GM12878 (cell line): ENCODE data around the gene THAP7. TPM values are rescaled to one million over a fixed set of nuclear protein-coding genes. Genes with fewer than 3 reads are reported as not detected.

Experiments used
- ATAC-seq: fragments of 200-7000 bp; cut with Tn5 transposase; 3 replicates; pipeline ENCODE4 v1.9.1; 2020; ENCODE audit warnings: mild to moderate bottlenecking, moderate library complexity
- BruUV-seq: library from RNA; stranded (reverse); fragments of 400-500 nt; replicated peaks from 2 replicates; lab custom pipeline; 2021; lab: Mats Ljungman, UMichigan
- CTCF ChIA-PET: fragments of 300-600 bp; sonication (Branson Sonifier 250); formaldehyde crosslinking; extraction: SDS; loops from one replicate; lab custom pipeline; 2021; ENCODE audit warnings: inconsistent platforms; lab: Yijun Ruan, JAX
- POLR2A ChIA-PET: fragments of 350-600 bp; formaldehyde crosslinking; extraction: SDS; loops from one replicate; lab custom pipeline; 2021; ENCODE audit warnings: inconsistent platforms; lab: Charles Lee
- RAD21 ChIA-PET: fragments of 300-600 bp; sonication (Branson Sonifier 250); formaldehyde crosslinking; loops from one replicate; lab custom pipeline; 2023; ENCODE audit warnings: antibody characterized with exemption; ENCODE audit not compliant: unreplicated experiment; lab: Charles Lee
- SMC1A ChIA-PET: fragments of 300-600 bp; sonication (Branson Sonifier 250); formaldehyde crosslinking; loops from one replicate; lab custom pipeline; 2023; ENCODE audit not compliant: unreplicated experiment, uncharacterized antibody; lab: Charles Lee
- DNase-seq: peaks from one replicate; pipeline ENCODE4 v3.0.0-alpha.2; 2011; ENCODE audit warnings: low read depth, low spot score
- FAIRE-seq: peaks from 3 replicates; lab custom pipeline; 2011; peaks lifted over from hg19 to GRCh38; lab: Jason Lieb, UNC
- H2AFZ ChIP-seq: 2 replicates; pipeline ENCODE4 v1.6.0; 2011; ENCODE audit warnings: low read depth, low read length, control low read depth; ENCODE audit not compliant: control insufficient read depth
- H3K27ac ChIP-seq: 2 replicates; pipeline ENCODE4 v1.5.1; 2011; ENCODE audit warnings: control low read depth; ENCODE audit not compliant: control insufficient read depth, insufficient read depth
- H3K27me3 ChIP-seq, 2 experiments: replicated peaks in 1 of 2; 2 replicates each; pipeline versions ENCODE4 v1.6.0 to v1.6.1; 2011; ENCODE audit warnings: low read length in 1 of 2; ENCODE audit not compliant: control insufficient read depth in 2 of 2, insufficient read depth in 2 of 2
- H3K36me3 ChIP-seq, 2 experiments: 2 replicates each; pipeline ENCODE4 v1.5.1; 2011; ENCODE audit warnings: low read length in 1 of 2; ENCODE audit not compliant: control insufficient read depth in 2 of 2, insufficient read depth in 2 of 2
- H3K4me1 ChIP-seq: 2 replicates; pipeline ENCODE4 v1.6.1; 2011; ENCODE audit warnings: mild to moderate bottlenecking, low read length, moderate library complexity, mixed read lengths; ENCODE audit not compliant: control insufficient read depth, insufficient read depth
- H3K4me2 ChIP-seq: 2 replicates; pipeline ENCODE4 v1.6.0; 2011; ENCODE audit warnings: control low read depth; ENCODE audit not compliant: control insufficient read depth, insufficient read depth
- H3K4me3 ChIP-seq: fragments of 200-600 bp; sonication (generic); 2 replicates; pipeline ENCODE4 v1.5.1; 2016
- H3K79me2 ChIP-seq: 2 replicates; pipeline ENCODE4 v1.6.0; 2011; ENCODE audit warnings: low read length; ENCODE audit not compliant: control insufficient read depth, insufficient read depth
- H3K9ac ChIP-seq: 2 replicates; pipeline ENCODE4 v1.8.0; 2011; ENCODE audit warnings: low read length, control low read depth, mixed read lengths; ENCODE audit not compliant: control insufficient read depth, insufficient read depth
- H3K9me3 ChIP-seq: replicated peaks from 3 replicates; pipeline ENCODE4 v1.5.1; 2011; ENCODE audit warnings: mild to moderate bottlenecking, low read length; ENCODE audit not compliant: control insufficient read depth, insufficient read depth
- H4K20me1 ChIP-seq: 2 replicates; pipeline ENCODE4 v1.6.0; 2011; ENCODE audit not compliant: control insufficient read depth, insufficient read depth
- BCLAF1 ChIP-seq: fragments of 450-650 bp; IDR thresholded peaks from 2 replicates; pipeline ENCODE4 v1.6.1; 2017; ENCODE audit warnings: antibody characterized with exemption, mild to moderate bottlenecking, moderate library complexity
- GATAD2B ChIP-seq: fragments of 450-650 bp; conservative IDR thresholded peaks from 2 replicates; pipeline ENCODE4 v1.6.1; 2017; ENCODE audit warnings: low read depth, mild to moderate bottlenecking, moderate library complexity
- MYC ChIP-seq: IDR thresholded peaks from 2 replicates; pipeline ENCODE4 v1.6.1; 2011; ENCODE audit warnings: mild to moderate bottlenecking, low read length, moderate library complexity, inconsistent platforms; ENCODE audit not compliant: insufficient read depth, insufficient replicate concordance, insufficient read length, severe bottlenecking
- NBN ChIP-seq: fragments of 450-650 bp; IDR thresholded peaks from 2 replicates; pipeline ENCODE4 v1.6.1; 2016
- POLR2A ChIP-seq: IDR thresholded peaks from 2 replicates; pipeline ENCODE4 v1.6.1; 2011; ENCODE audit warnings: low read depth, mild to moderate bottlenecking, low read length
- POLR2AphosphoS2 ChIP-seq: IDR thresholded peaks from 2 replicates; pipeline ENCODE4 v1.6.1; 2011; ENCODE audit warnings: low read depth, mild to moderate bottlenecking, low read length, improper control_type of control experiment, moderate library complexity
- RELB ChIP-seq: fragments of 450-650 bp; IDR thresholded peaks from 2 replicates; pipeline ENCODE4 v1.6.1; 2017; ENCODE audit warnings: low read depth, mild to moderate bottlenecking, moderate library complexity
- SIN3A ChIP-seq: IDR thresholded peaks from 2 replicates; pipeline ENCODE4 v1.6.1; 2012; ENCODE audit warnings: low read depth, low read length, improper control_type of control experiment
- SUZ12 ChIP-seq: fragments of 200-600 bp; sonication (generic); IDR thresholded peaks from one replicate; pipeline ENCODE4 v1.6.1; 2018; ENCODE audit warnings: antibody characterized with exemption, mild to moderate bottlenecking; ENCODE audit not compliant: unreplicated experiment
- USF1 ChIP-seq: IDR thresholded peaks from 2 replicates; pipeline ENCODE4 v1.6.1; 2011; ENCODE audit warnings: borderline replicate concordance, low read depth, mild to moderate bottlenecking, moderate library complexity, mixed read lengths, low read length; ENCODE audit not compliant: insufficient read depth; ENCODE audit errors: extremely low read length
- ZNF622 ChIP-seq: fragments of 450-650 bp; IDR thresholded peaks from 2 replicates; pipeline ENCODE4 v1.6.1; 2017; ENCODE audit warnings: mild to moderate bottlenecking, inconsistent platforms
- ZZZ3 ChIP-seq: IDR thresholded peaks from 2 replicates; pipeline ENCODE4 v1.6.1; 2011; ENCODE audit warnings: low read depth; ENCODE audit not compliant: control insufficient read depth, insufficient read length
- WGBS: methylation state at CpG from one replicate; pipeline ENCODE4 v1.1.6; 2016; ENCODE audit warnings: low lambda C conversion rate; ENCODE audit not compliant: insufficient replicate concordance, insufficient coverage; ENCODE audit errors: missing lambda C conversion rate; 5-methylcytosine and 5-hydroxymethylcytosine counted together
- in situ Hi-C: fragments of 300-500 bp; cut with MboI; formaldehyde crosslinking; loops from 9 replicates; pipeline ENCODE4 v1.14.3; 2018; ENCODE audit warnings: mixed read lengths
- intact Hi-C: fragments of 100-400 bp; cut with micrococcal nuclease; formaldehyde crosslinking; loops from one replicate; pipeline ENCODE4 v1.14.2; 2022; ENCODE audit not compliant: unreplicated experiment
- polyA plus RNA-seq, 11 experiments: library from polyadenylated mRNA; depleted of rRNA in 4 of 11; unstranded in 6 of 11; stranded (reverse) in 5 of 11; fragments of >200 nt; fragmentation: Nextera tagmentation in 4 of 11; fragmentation: Illumina TruSeq in 1 of 11; extraction: Ambion mirVana in 4 of 11; extraction: Trizol in 1 of 11; gene quantifications; 1 replicate in 1 of 11; 2 replicates in 10 of 11; pipeline versions ENCODE4 v1.2.1 to v1.2.3, GENCODE V29; 2011 to 2016; ENCODE audit warnings: inconsistent platforms in 2 of 11, missing spikeins in 2 of 11, low read depth in 1 of 11
- total RNA-seq, 4 experiments: library from RNA; depleted of rRNA in 3 of 4; stranded (reverse); fragments of >200 nt in 3 of 4; fragmentation: Illumina TruSeq in 1 of 4; extraction: Trizol in 1 of 4; gene quantifications; 2 replicates each; pipeline versions ENCODE4 v1.2.1 to v1.2.3, GENCODE V29; 2013 to 2021

The THAP7 gene
- total and polyA plus RNA-seq, 10 of the 15 experiments (the other 5 are each of a cell fraction or from before 2014, with no cell fraction given) = 0.66 to 58.3 (median 26.3) TPM

GRCh38 chr22:21015466-21016006, 13.6 kb upstream of the THAP7 start:
- Histone ChIP-seq H4K20me1 (no peaks in the 10 kb centered on the region), H3K4me1 (peaks cover 7% of the 10 kb centered on the region), H3K9me3 (no peaks in the 10 kb centered on the region), H3K36me3 (no peaks in the 10 kb centered on the region), H3K79me2 (no peaks in the 10 kb centered on the region), H3K4me2 (no peak overlapping the region), H3K9ac (no peak overlapping the region), H3K27ac (no peak overlapping the region), H3K27me3 (no peaks in the 10 kb centered on the region; a peak in 2 of 4 replicates), H3K4me3 (no peak overlapping the region), H2AFZ (no peak overlapping the region)
- in situ Hi-C loops (no loop called here), intact Hi-C loops (no loop called here)
- ChIA-PET RAD21 (no interaction called here), SMC1A (no interaction called here), CTCF (no interaction called here), POLR2A (no interaction called here)
- no peak for FAIRE-seq
- TF ChIP-seq NBN (no peak), RELB (no peak), BCLAF1 (no peak), SIN3A (no peak), USF1 (no peak), ZZZ3 (no peak), ZNF622 (no peak), MYC (no peak), SUZ12 (no peak), GATAD2B (no peak), POLR2A (no peak), POLR2AphosphoS2 (no peak)
- no peak for ATAC-seq
- DNase-seq = no peak
- WGBS = 45% methylated on average over 10 of the region's 10 CpGs
- BruUV-seq = no TSS peak
